Activated CD8-positive, alpha-beta T cell treated with anti-CD3 and anti-CD28 coated beads for 36 hours (primary cell): ENCODE results near the gene MYOM3. TPM values are rescaled to one million over a fixed set of nuclear protein-coding genes. Genes with fewer than 3 reads are reported as not detected.

ENCODE experiments used
- ATAC-seq: fragments of 200-7000 bp; cut with Tn5 transposase; one replicate; pipeline ENCODE4 v1.10.0; 2021; ENCODE audit warnings: mild to moderate bottlenecking, moderate library complexity
- CTCF ChIA-PET: fragments of 350-600 bp; sonication (Branson Sonifier 250); formaldehyde crosslinking; loops from one replicate; lab custom pipeline; 2021; ENCODE audit warnings: antibody characterized with exemption; lab: Charles Lee
- POLR2A ChIA-PET: fragments of 350-600 bp; sonication (Branson Sonifier 250); formaldehyde crosslinking; loops from one replicate; lab custom pipeline; 2021; ENCODE audit warnings: antibody characterized with exemption; lab: Charles Lee
- DNase-seq: peaks from one replicate; pipeline ENCODE4 v3.0.0-alpha.2; 2020
- H3K27ac Mint-ChIP-seq: one replicate; pipeline ENCODE4 v1.8.0; 2021; ENCODE audit warnings: mild to moderate bottlenecking, mixed read lengths
- H3K27me3 Mint-ChIP-seq: one replicate; pipeline ENCODE4 v1.8.0; 2021; ENCODE audit warnings: mixed read lengths
- H3K36me3 Mint-ChIP-seq: one replicate; pipeline ENCODE4 v1.8.0; 2021; ENCODE audit warnings: low read depth, mixed read lengths
- H3K4me1 Mint-ChIP-seq: one replicate; pipeline ENCODE4 v1.8.0; 2021; ENCODE audit warnings: low read depth, mixed read lengths
- H3K4me3 Mint-ChIP-seq: one replicate; pipeline ENCODE4 v1.8.0; 2021; ENCODE audit warnings: mild to moderate bottlenecking, moderate library complexity, mixed read lengths
- H3K9me3 Mint-ChIP-seq: one replicate; pipeline ENCODE4 v1.8.0; 2021; ENCODE audit warnings: mixed read lengths
- CTCF ChIP-seq: fragments of 200-600 bp; IDR thresholded peaks from one replicate; pipeline ENCODE4 v1.8.0; 2022; ENCODE audit warnings: antibody characterized with exemption, mild to moderate bottlenecking
- intact Hi-C: fragments of 100-400 bp; cut with micrococcal nuclease; formaldehyde crosslinking; loops from one replicate; pipeline ENCODE4 v1.10.0; 2022
- total RNA-seq, 2 experiments: library from RNA; stranded (reverse); gene quantifications; one replicate each; pipeline ENCODE4 v1.2.3, GENCODE V29; 2021

MYOM3 gene
- total RNA-seq, 2 experiments from 2014 or later: not detected

- DNase-seq (no peak), ATAC-seq (no peak)
- H3K36me3 Mint-ChIP-seq: peaks cover 6% of the 10 kb centered on the region
- no peaks in the 10 kb centered on the region for H3K4me1 Mint-ChIP-seq
- no peak overlapping the region for H3K27ac Mint-ChIP-seq
- POLR2A ChIA-PET: interaction anchor here (1.6 kb wide), 1 partner anchor 8 kb away, joined by 5 read pairs; no protein-coding TSS in a partner anchor
- H3K27me3 Mint-ChIP-seq: peaks cover 9% of the 10 kb centered on the region
- H3K9me3 Mint-ChIP-seq: no peaks in the 10 kb centered on the region
- H3K4me3 Mint-ChIP-seq: no peak overlapping the region
- intact Hi-C loops: no loop called here
- CTCF ChIA-PET: no interaction called here
- TF ChIP-seq CTCF: no peak
These were observed 44.8 kb upstream of the MYOM3 start for GRCh38 chr1:24156542-24157260.

GRCh38 chr1:24155011-24155782, 43.3 kb upstream of the MYOM3 start:
- POLR2A ChIA-PET: interaction anchor here (0.6 to 1.6 kb wide), 2 partner anchors 10 to 245 kb away, joined by 4 to 5 read pairs; no protein-coding TSS in a partner anchor
- no peak overlapping the region for H3K27ac Mint-ChIP-seq

DNA sequence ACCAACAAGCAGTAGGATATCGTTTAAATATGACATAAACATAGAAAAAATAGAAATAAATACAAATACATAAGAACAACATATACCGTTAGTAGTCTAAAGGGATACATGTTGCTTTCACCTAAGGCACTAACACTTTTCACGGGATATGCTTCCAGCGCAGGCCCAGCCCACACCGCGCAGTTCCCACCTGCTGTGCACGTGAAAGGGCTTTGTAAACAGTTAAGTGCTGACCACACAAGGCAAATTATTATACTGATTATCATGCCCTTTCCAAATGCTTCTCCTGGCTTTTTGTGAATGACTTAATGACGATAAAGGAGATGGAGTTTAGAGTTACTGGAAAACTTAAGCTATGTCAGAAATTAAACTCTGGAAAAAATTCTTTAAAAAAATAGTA, 42.3 kb upstream of the MYOM3 start:
- Mint-ChIP-seq H3K27ac (no peak overlapping the region), H3K4me3 (no peak overlapping the region), H3K4me1 (peaks cover 18% of the 10 kb centered on the region), H3K27me3 (peaks cover 28% of the 10 kb centered on the region), H3K9me3 (no peaks in the 10 kb centered on the region), H3K36me3 (peaks cover 4% of the 10 kb centered on the region)
- CTCF ChIA-PET: interaction anchor here (1.0 to 6.8 kb wide), 9 partner anchors 13 to 238 kb away, joined by 3 to 87 read pairs (median 5); no protein-coding TSS in a partner anchor
- no peak for TF ChIP-seq CTCF
- POLR2A ChIA-PET: no interaction called here
- ATAC-seq (no peak), DNase-seq (no peak)
- intact Hi-C loops: loop anchor here (5.0 kb wide), 1 partner anchor 33 kb away; the partner anchor contains the start of gene IFNLR1

More at GRCh38 chr1:24155011-24155782, 43.3 kb upstream of the MYOM3 start:
- H3K9me3 Mint-ChIP-seq: no peaks in the 10 kb centered on the region
- ATAC-seq (no peak), DNase-seq (peak; percentile 38)
- H3K4me3 Mint-ChIP-seq: no peak overlapping the region
- H3K4me1 Mint-ChIP-seq: peaks cover 12% of the 10 kb centered on the region
- intact Hi-C loops: no loop called here
- TF ChIP-seq CTCF: peak; percentile 41
- peaks cover 6% of the 10 kb centered on the region for H3K36me3 Mint-ChIP-seq
- CTCF ChIA-PET: interaction anchor here (0.7 to 6.8 kb wide), 9 partner anchors 9 to 237 kb away, joined by 3 to 87 read pairs (median 3); no protein-coding TSS in a partner anchor
- peaks cover 21% of the 10 kb centered on the region for H3K27me3 Mint-ChIP-seq

DNA sequence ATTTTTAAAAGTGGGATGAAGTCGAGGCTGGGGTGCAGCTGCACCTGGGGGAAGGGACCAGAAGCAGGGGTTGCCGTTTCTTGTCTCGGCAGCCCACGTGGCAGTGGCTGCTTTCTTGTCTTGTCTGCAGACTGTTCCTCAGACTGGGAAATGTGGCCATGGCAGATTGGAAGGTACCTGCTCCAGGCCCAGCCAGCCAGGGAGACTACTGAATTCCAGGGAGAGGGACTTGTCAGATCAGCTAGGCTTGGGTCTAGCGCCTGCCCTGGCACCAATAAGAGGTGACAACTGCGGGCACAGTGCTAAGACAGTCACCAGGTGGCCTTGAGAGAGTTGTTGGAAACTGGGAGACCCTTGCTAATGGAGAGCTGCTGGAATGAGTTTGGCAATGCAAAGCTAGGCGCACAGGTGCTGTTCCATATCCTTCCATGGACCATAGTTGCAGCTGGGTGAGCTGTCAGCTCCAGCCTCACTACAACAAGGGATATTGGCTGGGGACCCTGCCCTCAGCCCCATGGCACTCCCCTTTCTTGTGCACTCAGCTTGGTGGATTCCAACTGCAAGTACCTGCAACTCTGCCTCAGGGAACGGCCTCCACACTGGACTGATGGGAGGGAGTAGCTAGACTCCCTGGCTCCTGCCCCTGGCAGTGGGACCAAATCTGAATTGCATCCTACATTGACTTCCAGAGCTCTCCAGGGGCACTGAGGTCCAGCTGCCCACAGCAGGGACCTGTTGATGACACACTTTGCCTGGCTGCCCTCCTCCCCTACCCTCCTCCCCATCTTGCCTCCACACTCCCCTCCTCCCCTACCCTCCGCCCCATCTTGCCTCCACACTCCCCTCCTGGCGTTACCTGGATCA, 40.9 kb upstream of the MYOM3 start:
- ATAC-seq (no peak), DNase-seq (no peak)
- Mint-ChIP-seq H3K27ac (no peak overlapping the region), H3K9me3 (no peaks in the 10 kb centered on the region), H3K4me3 (no peak overlapping the region), H3K36me3 (peaks cover 3% of the 10 kb centered on the region), H3K27me3 (peaks cover 33% of the 10 kb centered on the region), H3K4me1 (peaks cover 18% of the 10 kb centered on the region)
- CTCF ChIA-PET: interaction anchor here (1.5 to 6.8 kb wide), 4 partner anchors 9 to 240 kb away, joined by 3 to 87 read pairs (median 30); no protein-coding TSS in a partner anchor
- POLR2A ChIA-PET: interaction anchor here (0.7 to 1.5 kb wide), 3 partner anchors 26 to 349 kb away, joined by 3 read pairs; no protein-coding TSS in a partner anchor
- no peak for TF ChIP-seq CTCF
- intact Hi-C loops: loop anchor here (5.0 kb wide), 1 partner anchor 34 kb away; the partner anchor contains the start of gene IFNLR1
